Stimulated activated CD4-positive, alpha-beta T cell treated with anti-CD3 and anti-CD28 coated beads, Interleukin-4, amount 100 ng/mL, for 48 hours (primary cell): Measurements from ENCODE around the gene ZBTB16.

Experiments used
- DNase-seq, 2 donors: peaks; one replicate each; pipeline ENCODE4 v3.0.0-alpha.2; 2020; ENCODE audit warnings: low read depth in 2 of 2

The ZBTB16 gene

GRCh38 chr11:114243461-114244372 is 184.2 kb downstream of the ZBTB16 start:
- DNase-seq = no peak

- DNase-seq = no peak
Measured at GRCh38 chr11:114244726-114245394, 185.3 kb downstream of the ZBTB16 start.

- DNase-seq = no peak
Measured at GRCh38 chr11:114246321-114247069, 187.0 kb downstream of the ZBTB16 start.

GRCh38 chr11:114247070-114247789 is 187.7 kb downstream of the ZBTB16 start:
- no peak for DNase-seq

- no peak for DNase-seq
Measured at GRCh38 chr11:114250180-114250579, 190.7 kb downstream of the ZBTB16 start.

- DNase-seq = no peak
Measured at GRCh38 chr11:114250993-114251814, 191.7 kb downstream of the ZBTB16 start.

GRCh38 chr11:114251815-114252337 is 192.4 kb downstream of the ZBTB16 start:
- DNase-seq = no peak

GRCh38 chr11:114252767-114253166 is 193.3 kb downstream of the ZBTB16 start:
- no peak for DNase-seq

- DNase-seq = no peak
Measured at GRCh38 chr11:114253771-114254170, 194.3 kb downstream of the ZBTB16 start.

GRCh38 chr11:114254571-114255146 is 195.1 kb downstream of the ZBTB16 start:
- DNase-seq = no peak

GRCh38 chr11:114255289-114255688 is 195.8 kb downstream of the ZBTB16 start:
- DNase-seq = no peak

- DNase-seq = no peak
Measured at GRCh38 chr11:114256176-114256966, 196.9 kb downstream of the ZBTB16 start.

- no peak for DNase-seq
Measured at GRCh38 chr11:114256967-114257286, 197.4 kb downstream of the ZBTB16 start.

- no peak for DNase-seq
Measured at GRCh38 chr11:114257621-114258558, 198.4 kb downstream of the ZBTB16 start.

- DNase-seq = no peak
Measured at GRCh38 chr11:114258696-114259095, 199.2 kb downstream of the ZBTB16 start.

GRCh38 chr11:114259124-114259526 is 199.6 kb downstream of the ZBTB16 start:
- DNase-seq = no peak

- DNase-seq = no peak
Measured at GRCh38 chr11:114259551-114259983, 200.1 kb downstream of the ZBTB16 start.

GRCh38 chr11:114260077-114260476 is 200.6 kb downstream of the ZBTB16 start:
- no peak for DNase-seq
